ENCODE results near the gene HOXD9. TPM values are rescaled to one million over a fixed set of nuclear protein-coding genes. Genes with fewer than 3 reads are reported as not detected.

Gene HOXD9
- total RNA-seq, 1 experiment from 2014 or later, result not detected

- peaks cover 4% of the 10 kb centered on the region for H3F3A ChIP-seq (ENCODE audit: low read length, unreplicated experiment)
- TF ChIP-seq CTCF (conservative IDR thresholded peaks at IDR 0.05; ENCODE audit: low read depth, low read length) (no peak), EZH2phosphoT487 (IDR thresholded peaks at IDR 0.05; ENCODE audit: borderline replicate concordance, low read length) (no peak), EZH2 (IDR thresholded peaks at IDR 0.05; ENCODE audit: low read length, unreplicated experiment) (no peak)
- intact Hi-C loops (cut with micrococcal nuclease), result no loop called here
- H2AFZ ChIP-seq (ENCODE audit: low read length), result no peak overlapping the region
- H3K4me3 ChIP-seq (ENCODE audit: low read length), result no peak overlapping the region
- CTCF ChIA-PET, result interaction anchor here (0.6 to 2.1 kb wide), 5 partner anchors 323 to 929 kb away, joined by 3 to 18 read pairs (median 5); no protein-coding TSS in a partner anchor
- no TSS peak for BruUV-seq (replicated peaks)
- DNase-seq (no peak), ATAC-seq (no peak)
- no peak overlapping the region for H3K9ac ChIP-seq (ENCODE audit: low read length)
- POLR2A ChIA-PET (ENCODE audit: unreplicated experiment), result interaction anchor here (0.6 kb wide), 1 partner anchor 478 kb away, joined by 4 read pairs; no protein-coding TSS in a partner anchor
- no peaks in the 10 kb centered on the region for H3K36me3 ChIP-seq (ENCODE audit: low read depth, low read length)
- H3K79me2 ChIP-seq (ENCODE audit: low read length), result peaks cover 6% of the 10 kb centered on the region; the same call in 1 of the 2 replicates
- no peaks in the 10 kb centered on the region for H3K27me3 ChIP-seq (ENCODE audit: low read length)
- H3K4me1 ChIP-seq (ENCODE audit: insufficient read depth, low read length), result peaks cover 20% of the 10 kb centered on the region
- no peaks in the 10 kb centered on the region for H4K20me1 ChIP-seq (ENCODE audit: low read length)
- H3K4me2 ChIP-seq (ENCODE audit: low read length), result no peak overlapping the region
- H3K9me3 ChIP-seq (ENCODE audit: low read length), result no peaks in the 10 kb centered on the region
- H3K9me2 ChIP-seq (replicated peaks; ENCODE audit: low read length), result no peaks in the 10 kb centered on the region
- H3K27ac ChIP-seq (ENCODE audit: low read length), result no peak overlapping the region
These were observed 10.0 kb downstream of the HOXD9 start for GRCh38 chr2:176132205-176133171.

GRCh38 chr2:176133389-176133788 lies 10.9 kb downstream of the HOXD9 start:
- H3K27me3 ChIP-seq (ENCODE audit: low read length), result no peaks in the 10 kb centered on the region
- no peak for DNase-seq
- TF ChIP-seq EZH2 (IDR thresholded peaks at IDR 0.05; ENCODE audit: low read length, unreplicated experiment) (no peak), EZH2phosphoT487 (IDR thresholded peaks at IDR 0.05; ENCODE audit: borderline replicate concordance, low read length) (no peak), CTCF (conservative IDR thresholded peaks at IDR 0.05; ENCODE audit: low read depth, low read length) (no peak)
- H3K9me2 ChIP-seq (replicated peaks; ENCODE audit: low read length), result no peaks in the 10 kb centered on the region
- no peak overlapping the region for H2AFZ ChIP-seq (ENCODE audit: low read length)
- H3K9me3 ChIP-seq (ENCODE audit: low read length), result no peaks in the 10 kb centered on the region
- BruUV-seq (replicated peaks), result no TSS peak
- intact Hi-C loops (cut with micrococcal nuclease), result no loop called here
- H4K20me1 ChIP-seq (ENCODE audit: low read length), result no peaks in the 10 kb centered on the region
- CTCF ChIA-PET, result no interaction called here
- peaks cover 4% of the 10 kb centered on the region for H3F3A ChIP-seq (ENCODE audit: low read length, unreplicated experiment)
- no peak overlapping the region for H3K27ac ChIP-seq (ENCODE audit: low read length)
- H3K4me2 ChIP-seq (ENCODE audit: low read length), result no peak overlapping the region
- POLR2A ChIA-PET (ENCODE audit: unreplicated experiment), result no interaction called here
- peaks cover 27% of the 10 kb centered on the region for H3K4me1 ChIP-seq (ENCODE audit: insufficient read depth, low read length)
- no peak overlapping the region for H3K9ac ChIP-seq (ENCODE audit: low read length)
- H3K36me3 ChIP-seq (ENCODE audit: low read depth, low read length), result no peaks in the 10 kb centered on the region
- H3K4me3 ChIP-seq (ENCODE audit: low read length), result no peak overlapping the region
- H3K79me2 ChIP-seq (ENCODE audit: low read length), result peaks cover 15% of the 10 kb centered on the region
- no peak for ATAC-seq

- ChIA-PET POLR2A (ENCODE audit: unreplicated experiment) (no interaction called here), CTCF (no interaction called here)
- ATAC-seq (no peak), DNase-seq (no peak)
- Histone ChIP-seq H3K4me3 (ENCODE audit: low read length) (no peak overlapping the region), H3K4me2 (ENCODE audit: low read length) (no peak overlapping the region), H3K9ac (ENCODE audit: low read length) (no peak overlapping the region), H3K27ac (ENCODE audit: low read length) (no peak overlapping the region), H2AFZ (ENCODE audit: low read length) (no peak overlapping the region), H3K36me3 (ENCODE audit: low read depth, low read length) (no peaks in the 10 kb centered on the region), H4K20me1 (ENCODE audit: low read length) (no peaks in the 10 kb centered on the region), H3K9me2 (replicated peaks; ENCODE audit: low read length) (no peaks in the 10 kb centered on the region), H3K27me3 (ENCODE audit: low read length) (no peaks in the 10 kb centered on the region), H3K4me1 (ENCODE audit: insufficient read depth, low read length) (peaks cover 27% of the 10 kb centered on the region), H3K9me3 (ENCODE audit: low read length) (no peaks in the 10 kb centered on the region), H3K79me2 (ENCODE audit: low read length) (peaks cover 21% of the 10 kb centered on the region), H3F3A (ENCODE audit: low read length, unreplicated experiment) (peaks cover 4% of the 10 kb centered on the region)
- intact Hi-C loops (cut with micrococcal nuclease), result no loop called here
- BruUV-seq (replicated peaks), result no TSS peak
- no peak for TF ChIP-seq EZH2 (IDR thresholded peaks at IDR 0.05; ENCODE audit: low read length, unreplicated experiment)
- TF ChIP-seq EZH2phosphoT487 (IDR thresholded peaks at IDR 0.05; ENCODE audit: borderline replicate concordance, low read length), result no peak
- TF ChIP-seq CTCF (conservative IDR thresholded peaks at IDR 0.05; ENCODE audit: low read depth, low read length), result no peak
These were observed 11.5 kb downstream of the HOXD9 start for GRCh38 chr2:176134035-176134434.

Measured in PC-3 (cell line).